Stimulated activated memory B cell treated with anti-CD40 and anti-IgM and Interleukin-4, amounts not matched to agents 10 μg/mL and 1 μg/mL and 100 μg/mL, for 72 hours (primary cell): Measurements from ENCODE around the gene MYOF.

ENCODE experiments used
- ATAC-seq: fragments of 150-1000 bp; cut with Tn5 transposase; 2 replicates; pipeline ENCODE4 v1.10.0; 2021
- H3K27ac Mint-ChIP-seq: one replicate; pipeline ENCODE4 v1.8.0; 2022; ENCODE audit warnings: mild to moderate bottlenecking, mixed read lengths
- H3K27me3 Mint-ChIP-seq: one replicate; pipeline ENCODE4 v1.8.0; 2022; ENCODE audit warnings: mixed read lengths
- H3K36me3 Mint-ChIP-seq: one replicate; pipeline ENCODE4 v1.8.0; 2022; ENCODE audit warnings: mixed read lengths
- H3K4me1 Mint-ChIP-seq: one replicate; pipeline ENCODE4 v1.8.0; 2022; ENCODE audit warnings: mixed read lengths
- H3K4me3 Mint-ChIP-seq: one replicate; pipeline ENCODE4 v1.8.0; 2022; ENCODE audit warnings: mild to moderate bottlenecking, moderate library complexity, mixed read lengths
- H3K9me3 Mint-ChIP-seq: one replicate; pipeline ENCODE4 v1.8.0; 2022; ENCODE audit warnings: mixed read lengths

Gene MYOF

DNA sequence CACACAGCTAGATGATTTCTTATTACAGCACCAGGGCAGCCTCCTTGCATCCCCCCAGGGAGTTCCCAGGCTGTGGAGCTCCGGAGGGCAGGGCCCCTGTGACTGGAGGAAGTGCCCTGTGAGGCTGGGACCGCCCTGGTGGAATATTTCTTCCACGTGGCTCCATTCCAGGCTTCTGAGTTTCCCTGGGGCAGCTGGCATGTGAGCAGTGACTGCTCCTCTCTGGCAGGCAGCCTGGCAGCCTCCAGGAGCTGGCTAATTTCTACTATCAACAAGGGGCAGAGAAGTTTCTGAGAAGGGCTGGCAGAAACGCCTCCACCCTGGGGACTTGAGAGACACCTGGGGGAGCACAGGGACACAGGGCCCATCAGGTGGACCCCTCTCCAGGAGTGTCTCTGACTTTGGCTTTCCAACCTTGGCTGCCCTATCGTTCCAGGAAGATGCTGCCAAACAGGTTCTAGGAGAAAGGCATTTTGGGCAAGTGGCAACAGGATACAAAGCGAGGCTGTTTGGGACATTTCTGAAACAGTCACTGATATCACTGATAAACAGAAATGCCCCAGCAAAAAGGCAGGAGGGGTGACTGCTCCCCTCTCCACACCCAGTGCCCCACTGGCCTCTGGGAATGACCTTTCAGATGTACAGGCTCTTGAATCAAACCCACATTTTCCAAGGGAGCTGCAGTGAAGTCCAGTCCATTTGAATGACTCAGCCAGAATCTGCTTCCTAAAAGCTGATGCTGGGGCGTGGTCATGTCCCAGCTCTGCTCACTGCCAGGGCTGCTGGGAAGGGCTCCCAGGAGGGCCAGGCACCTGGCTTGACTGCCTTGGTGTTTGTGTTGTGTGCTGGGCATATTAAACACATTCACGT is 16.1 kb downstream of the MYOF start:
- Mint-ChIP-seq H3K4me3 (no peak overlapping the region), H3K36me3 (no peaks in the 10 kb centered on the region), H3K27ac (no peak overlapping the region), H3K27me3 (no peaks in the 10 kb centered on the region), H3K9me3 (no peaks in the 10 kb centered on the region), H3K4me1 (peaks cover 14% of the 10 kb centered on the region)
- no peak for ATAC-seq

DNA sequence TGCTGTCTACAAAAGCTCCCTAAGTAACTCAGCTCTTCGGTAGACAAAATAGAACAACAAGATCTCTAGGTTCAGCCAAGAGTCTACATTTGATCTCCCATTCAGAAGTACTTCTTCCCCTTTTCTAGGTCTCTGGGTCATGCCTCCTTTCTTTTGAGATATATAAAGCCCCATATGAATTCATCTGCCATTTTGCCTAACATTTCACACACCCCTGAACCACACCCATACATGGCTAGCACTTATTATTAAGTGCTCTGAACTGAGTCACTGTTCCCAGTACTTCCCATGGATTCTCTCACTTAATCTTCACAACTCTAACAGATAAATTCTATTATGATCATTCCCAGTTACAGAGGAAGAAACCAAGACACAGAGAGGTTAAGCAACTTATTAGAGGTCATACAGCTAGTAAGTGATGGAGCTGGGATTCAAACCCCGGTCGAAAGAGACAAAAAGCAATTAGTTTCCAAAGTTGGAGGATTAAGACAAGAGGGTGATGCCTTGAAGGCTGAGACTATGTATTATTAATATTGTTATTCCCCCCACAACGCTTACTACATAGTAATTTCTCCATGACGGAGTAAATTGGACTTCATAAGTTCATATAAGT is 17.3 kb downstream of the MYOF start:
- H3K27me3 Mint-ChIP-seq, result peaks cover 4% of the 10 kb centered on the region
- H3K9me3 Mint-ChIP-seq, result no peaks in the 10 kb centered on the region
- peaks cover 16% of the 10 kb centered on the region for H3K4me1 Mint-ChIP-seq
- H3K36me3 Mint-ChIP-seq, result no peaks in the 10 kb centered on the region
- ATAC-seq, result no peak
- H3K27ac Mint-ChIP-seq, result no peak overlapping the region
- no peak overlapping the region for H3K4me3 Mint-ChIP-seq

DNA sequence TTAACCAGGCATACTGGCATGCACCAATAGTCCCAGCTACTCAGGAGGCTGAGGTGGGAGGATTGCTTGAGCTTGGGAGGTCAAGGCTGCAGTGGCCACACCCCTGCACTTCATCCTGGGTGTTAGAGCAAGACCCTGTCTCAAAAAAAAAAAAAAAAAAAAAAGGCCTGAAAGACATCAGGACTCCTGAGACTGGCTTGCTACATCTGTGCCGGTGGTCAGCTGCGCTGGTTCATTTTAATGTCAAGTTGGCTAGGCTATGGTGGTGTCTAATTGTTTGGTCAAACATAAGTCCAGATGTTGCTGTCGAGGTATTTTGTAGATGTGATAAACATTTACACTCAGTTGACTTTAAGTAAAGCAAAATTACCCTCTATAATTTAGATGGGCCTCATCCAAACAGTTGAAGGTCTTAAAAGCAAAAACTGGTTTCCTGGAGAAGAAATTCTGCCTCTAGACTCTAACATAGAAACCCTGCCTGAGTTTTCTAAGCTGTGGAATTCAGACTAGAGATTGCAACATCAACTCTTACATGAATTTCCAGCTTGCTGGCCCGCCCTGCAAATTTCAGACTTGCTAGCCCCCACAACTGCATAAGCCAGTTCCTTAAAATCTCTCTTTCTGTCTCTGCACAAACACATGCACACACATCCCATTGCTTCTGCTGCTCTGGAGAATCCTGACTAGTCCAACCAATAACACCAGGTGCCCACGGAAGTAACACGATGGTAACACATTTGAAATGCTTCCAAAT is 18.2 kb downstream of the MYOF start:
- no peaks in the 10 kb centered on the region for H3K36me3 Mint-ChIP-seq
- no peak for ATAC-seq
- peaks cover 6% of the 10 kb centered on the region for H3K27me3 Mint-ChIP-seq
- H3K27ac Mint-ChIP-seq, result no peak overlapping the region
- H3K4me1 Mint-ChIP-seq, result peaks cover 16% of the 10 kb centered on the region
- H3K4me3 Mint-ChIP-seq, result no peak overlapping the region
- no peaks in the 10 kb centered on the region for H3K9me3 Mint-ChIP-seq

DNA sequence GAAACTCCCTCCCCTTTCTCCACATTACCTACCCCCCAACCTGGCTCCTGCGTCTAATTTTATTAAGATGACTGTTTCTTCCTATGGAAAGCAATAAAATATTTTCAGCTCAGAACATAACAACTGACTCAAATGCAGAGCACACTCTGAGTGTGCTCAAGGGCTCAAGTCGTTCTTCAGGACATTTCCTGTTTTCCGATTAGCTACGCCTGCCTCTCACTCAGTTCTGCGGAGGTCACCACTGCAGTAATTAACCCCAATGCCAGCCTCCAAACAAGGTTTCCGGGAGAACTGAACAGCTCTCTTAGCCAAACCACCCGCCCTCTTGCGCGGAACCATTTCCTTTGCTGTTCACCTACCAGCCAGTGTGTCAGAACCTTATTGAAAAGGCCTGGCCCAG is 19.3 kb downstream of the MYOF start:
- ATAC-seq, result peak; percentile 60
- H3K27ac Mint-ChIP-seq, result peak overlapping the region; percentile 23
- H3K9me3 Mint-ChIP-seq, result no peaks in the 10 kb centered on the region
- no peak overlapping the region for H3K4me3 Mint-ChIP-seq
- peaks cover 16% of the 10 kb centered on the region for H3K4me1 Mint-ChIP-seq
- H3K27me3 Mint-ChIP-seq, result peaks cover 6% of the 10 kb centered on the region
- no peaks in the 10 kb centered on the region for H3K36me3 Mint-ChIP-seq

DNA sequence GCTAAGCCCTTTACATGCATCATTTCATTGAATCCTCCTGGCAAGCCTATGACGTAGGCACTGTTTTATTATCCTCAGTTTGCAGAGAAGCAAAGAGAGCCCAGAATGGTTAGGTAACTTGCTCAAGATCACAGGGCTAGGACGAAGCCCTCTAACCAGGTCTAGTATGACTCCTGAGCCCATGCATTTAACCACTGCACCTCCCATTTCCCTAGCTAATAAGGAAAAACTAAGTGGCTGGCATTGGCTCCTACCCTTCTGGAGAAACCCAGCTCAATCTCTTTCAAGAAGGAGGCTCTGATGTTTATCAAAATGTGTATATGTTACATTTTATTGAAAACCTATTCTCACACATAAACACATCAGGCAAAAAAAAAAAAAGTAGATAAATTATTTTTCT is 19.8 kb downstream of the MYOF start:
- peaks cover 6% of the 10 kb centered on the region for H3K27me3 Mint-ChIP-seq
- H3K9me3 Mint-ChIP-seq, result no peaks in the 10 kb centered on the region
- ATAC-seq, result no peak
- peaks cover 16% of the 10 kb centered on the region for H3K4me1 Mint-ChIP-seq
- no peak overlapping the region for H3K4me3 Mint-ChIP-seq
- H3K36me3 Mint-ChIP-seq, result no peaks in the 10 kb centered on the region
- H3K27ac Mint-ChIP-seq, result peak overlapping the region; percentile 23

DNA sequence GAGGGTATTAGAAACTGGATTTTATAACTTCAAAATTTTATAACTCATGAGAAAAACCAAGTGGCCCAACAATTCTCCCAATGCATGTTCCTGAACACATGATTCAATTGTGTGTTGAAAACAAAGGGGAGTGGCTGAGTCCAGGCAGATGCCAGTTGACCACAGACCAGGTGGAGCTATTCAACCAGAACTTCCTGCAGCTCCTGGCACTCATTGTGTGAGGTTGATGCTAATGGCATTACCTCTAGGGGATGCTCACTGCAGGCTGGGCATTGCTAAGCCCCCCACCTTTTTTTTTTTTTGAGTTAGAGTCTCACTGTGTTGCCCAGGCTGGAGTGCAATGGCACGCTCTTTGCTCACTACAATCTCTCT is 20.3 kb downstream of the MYOF start:
- Mint-ChIP-seq H3K4me1 (peaks cover 16% of the 10 kb centered on the region), H3K27ac (no peak overlapping the region), H3K4me3 (no peak overlapping the region), H3K36me3 (no peaks in the 10 kb centered on the region), H3K27me3 (peaks cover 8% of the 10 kb centered on the region), H3K9me3 (no peaks in the 10 kb centered on the region)
- peak; percentile 41 for ATAC-seq

DNA sequence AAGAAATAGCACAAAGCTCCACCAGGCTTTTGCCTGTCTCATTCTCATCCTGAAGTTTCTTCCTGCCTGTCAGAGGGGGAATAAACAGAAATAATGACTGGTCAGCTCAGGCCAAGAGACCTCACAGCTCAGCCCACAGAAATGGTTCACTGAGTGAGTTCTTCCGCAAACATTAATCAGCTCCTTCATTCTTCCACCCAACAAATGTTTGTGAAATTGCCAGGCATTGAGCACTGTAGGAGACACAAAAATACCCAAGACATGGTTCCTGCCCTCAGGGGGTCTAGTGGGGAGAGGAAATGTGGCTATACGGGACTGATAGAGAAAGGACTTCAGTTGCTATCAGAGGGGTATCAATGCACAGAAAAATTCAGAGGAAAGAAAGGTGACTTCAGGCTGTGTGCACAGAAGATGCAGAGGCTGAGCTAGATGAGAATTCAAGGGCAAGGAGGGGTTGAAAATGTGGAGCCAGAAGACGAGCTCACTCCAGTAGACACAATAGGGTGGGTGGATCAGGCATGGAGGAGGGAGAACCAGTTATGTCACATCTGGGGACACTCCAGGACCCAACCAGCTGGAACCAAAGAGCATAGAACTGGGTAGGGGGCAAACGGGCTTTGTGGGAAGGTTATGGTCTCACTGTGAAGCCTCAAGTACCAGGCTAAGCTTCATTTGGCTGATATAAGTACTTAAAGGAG is 20.9 kb downstream of the MYOF start:
- no peak overlapping the region for H3K27ac Mint-ChIP-seq
- H3K36me3 Mint-ChIP-seq, result no peaks in the 10 kb centered on the region
- peaks cover 16% of the 10 kb centered on the region for H3K4me1 Mint-ChIP-seq
- peaks cover 13% of the 10 kb centered on the region for H3K27me3 Mint-ChIP-seq
- no peaks in the 10 kb centered on the region for H3K9me3 Mint-ChIP-seq
- ATAC-seq, result no peak
- no peak overlapping the region for H3K4me3 Mint-ChIP-seq

DNA sequence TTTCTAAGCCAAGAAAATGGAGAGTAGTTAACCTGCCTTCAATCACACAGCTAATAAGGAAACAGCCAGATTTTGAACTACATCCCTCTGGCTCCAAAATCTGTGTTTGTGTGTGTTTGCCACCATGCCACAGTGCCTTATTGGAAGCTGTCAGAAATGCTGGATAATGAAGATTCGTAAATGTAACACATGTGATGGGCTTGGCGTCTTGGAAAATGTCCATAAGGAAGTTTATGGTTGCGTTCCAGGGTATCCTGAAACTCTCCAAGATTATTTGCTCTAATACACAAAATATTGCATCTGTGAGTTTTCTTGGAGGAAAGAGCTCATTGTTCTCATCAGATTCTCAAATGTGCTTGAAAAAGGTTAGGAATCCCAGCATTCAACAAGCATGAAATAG is 22.7 kb downstream of the MYOF start:
- no peak for ATAC-seq
- H3K4me3 Mint-ChIP-seq, result no peak overlapping the region
- H3K9me3 Mint-ChIP-seq, result no peaks in the 10 kb centered on the region
- H3K27me3 Mint-ChIP-seq, result peaks cover 16% of the 10 kb centered on the region
- no peak overlapping the region for H3K27ac Mint-ChIP-seq
- peaks cover 16% of the 10 kb centered on the region for H3K4me1 Mint-ChIP-seq
- H3K36me3 Mint-ChIP-seq, result no peaks in the 10 kb centered on the region

DNA sequence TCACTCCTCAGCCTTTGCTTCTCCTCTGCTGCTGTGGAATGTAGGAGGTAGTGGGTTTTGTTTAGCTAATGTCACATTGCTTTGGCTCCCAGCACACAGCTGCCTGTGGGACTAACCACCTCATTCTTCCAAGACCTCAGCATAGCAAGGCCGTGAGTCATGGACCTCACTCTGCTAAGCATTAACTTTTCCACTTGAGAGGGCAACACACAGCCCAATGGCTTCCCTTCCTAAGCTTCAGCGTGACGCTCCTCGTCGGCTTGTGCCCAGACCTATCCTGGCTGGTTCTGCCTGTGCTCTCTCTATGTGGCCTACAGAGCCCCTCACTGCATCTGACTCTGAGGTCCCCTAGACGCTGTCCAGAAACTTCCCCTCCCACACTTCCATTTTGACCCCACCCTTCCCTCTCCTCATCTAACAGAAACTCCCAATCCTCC is 23.3 kb downstream of the MYOF start:
- no peak overlapping the region for H3K4me3 Mint-ChIP-seq

DNA sequence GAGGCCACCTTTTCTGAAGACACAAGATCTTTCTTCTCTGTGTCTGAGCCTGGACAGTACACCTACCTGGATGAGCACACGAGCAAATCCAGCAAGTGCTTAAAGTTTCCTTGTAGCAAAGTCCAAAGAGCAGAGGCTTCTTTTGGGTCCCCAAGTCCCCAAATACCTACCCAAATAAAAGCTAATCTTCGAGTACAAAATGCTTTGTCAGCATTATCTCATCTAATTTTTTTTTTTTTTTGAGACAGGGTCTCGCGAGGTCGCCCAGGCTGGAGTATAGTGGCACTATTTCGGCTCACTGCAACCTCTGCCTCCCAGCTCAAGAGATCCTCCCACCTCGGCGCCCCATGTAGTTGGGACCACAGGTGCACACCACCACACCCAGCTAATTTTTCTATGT is 24.6 kb downstream of the MYOF start:
- Mint-ChIP-seq H3K27ac (no peak overlapping the region), H3K9me3 (no peaks in the 10 kb centered on the region), H3K4me1 (peaks cover 10% of the 10 kb centered on the region), H3K27me3 (peaks cover 16% of the 10 kb centered on the region), H3K36me3 (no peaks in the 10 kb centered on the region), H3K4me3 (no peak overlapping the region)
- no peak for ATAC-seq

More for the DNA sequence above, 23.3 kb downstream of the MYOF start:
- no peak for ATAC-seq
- peaks cover 16% of the 10 kb centered on the region for H3K27me3 Mint-ChIP-seq
- H3K27ac Mint-ChIP-seq, result no peak overlapping the region
- no peaks in the 10 kb centered on the region for H3K9me3 Mint-ChIP-seq
- H3K4me1 Mint-ChIP-seq, result peaks cover 16% of the 10 kb centered on the region
- H3K36me3 Mint-ChIP-seq, result no peaks in the 10 kb centered on the region

DNA sequence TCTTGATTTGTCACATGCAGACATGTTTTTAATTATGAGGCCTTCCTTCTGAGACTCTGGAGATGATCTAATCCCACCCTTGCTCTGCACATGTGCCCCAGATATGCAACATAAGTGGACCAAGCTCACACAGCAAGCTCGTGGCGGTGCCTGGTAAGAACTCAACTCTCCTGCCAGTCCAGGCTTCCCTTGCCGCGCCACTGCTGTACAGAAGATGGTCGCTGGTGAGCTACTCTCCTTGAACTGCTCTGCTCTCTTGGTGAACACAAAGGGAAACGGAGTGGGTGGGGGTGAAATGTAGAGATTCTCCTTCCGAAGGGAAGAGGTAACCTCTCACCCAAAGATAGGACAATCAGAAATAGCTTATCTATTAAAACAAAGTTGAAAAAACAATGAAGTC is 25.7 kb downstream of the MYOF start:
- H3K27me3 Mint-ChIP-seq, result peaks cover 16% of the 10 kb centered on the region
- H3K27ac Mint-ChIP-seq, result no peak overlapping the region
- no peaks in the 10 kb centered on the region for H3K36me3 Mint-ChIP-seq
- H3K4me1 Mint-ChIP-seq, result peaks cover 6% of the 10 kb centered on the region
- H3K9me3 Mint-ChIP-seq, result no peaks in the 10 kb centered on the region
- ATAC-seq, result no peak
- no peak overlapping the region for H3K4me3 Mint-ChIP-seq

DNA sequence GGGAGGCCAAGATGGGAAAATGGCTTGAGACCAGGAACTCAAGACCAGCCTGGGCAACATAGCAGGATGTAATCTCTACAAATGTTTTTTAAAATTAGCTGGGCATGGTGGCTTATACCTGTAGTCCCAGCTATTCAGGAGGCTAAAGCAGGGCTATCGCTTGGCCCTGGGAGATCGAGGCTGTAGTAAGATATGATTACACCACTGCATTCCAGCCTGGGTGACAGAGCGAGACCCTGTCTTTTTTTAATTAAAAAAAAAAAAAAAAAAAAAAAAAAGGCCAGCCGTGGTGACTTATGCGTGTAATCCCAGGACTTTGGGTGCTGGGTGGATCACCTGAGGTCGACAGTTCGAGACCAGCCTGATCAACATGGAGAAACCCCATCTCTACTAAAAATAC is 27.4 kb downstream of the MYOF start:
- Mint-ChIP-seq H3K27me3 (peaks cover 10% of the 10 kb centered on the region), H3K27ac (no peak overlapping the region), H3K4me1 (no peaks in the 10 kb centered on the region), H3K9me3 (no peaks in the 10 kb centered on the region), H3K36me3 (no peaks in the 10 kb centered on the region), H3K4me3 (no peak overlapping the region)
- ATAC-seq, result no peak

DNA sequence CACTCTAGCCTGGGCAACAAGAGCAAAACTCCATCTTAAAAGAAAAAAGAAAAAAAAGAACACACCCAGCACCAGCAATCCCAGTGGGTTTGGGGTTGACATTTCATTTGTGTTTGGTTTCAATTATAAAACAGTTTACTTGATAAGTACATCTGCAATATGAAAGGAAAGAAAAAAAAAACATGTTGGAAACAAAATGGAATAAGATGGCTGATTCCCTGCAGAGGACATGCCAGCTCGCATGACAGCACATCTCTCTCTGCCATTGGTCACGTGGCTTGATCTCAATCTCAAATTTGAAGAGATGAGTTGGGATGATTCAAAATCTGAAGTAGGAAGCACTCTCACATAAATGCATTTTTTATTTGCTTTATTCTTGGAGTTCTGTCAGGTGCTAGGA is 28.0 kb downstream of the MYOF start:
- H3K4me1 Mint-ChIP-seq, result no peaks in the 10 kb centered on the region
- no peak overlapping the region for H3K4me3 Mint-ChIP-seq
- H3K9me3 Mint-ChIP-seq, result no peaks in the 10 kb centered on the region
- no peak for ATAC-seq
- peaks cover 10% of the 10 kb centered on the region for H3K27me3 Mint-ChIP-seq
- H3K27ac Mint-ChIP-seq, result no peak overlapping the region
- H3K36me3 Mint-ChIP-seq, result no peaks in the 10 kb centered on the region

DNA sequence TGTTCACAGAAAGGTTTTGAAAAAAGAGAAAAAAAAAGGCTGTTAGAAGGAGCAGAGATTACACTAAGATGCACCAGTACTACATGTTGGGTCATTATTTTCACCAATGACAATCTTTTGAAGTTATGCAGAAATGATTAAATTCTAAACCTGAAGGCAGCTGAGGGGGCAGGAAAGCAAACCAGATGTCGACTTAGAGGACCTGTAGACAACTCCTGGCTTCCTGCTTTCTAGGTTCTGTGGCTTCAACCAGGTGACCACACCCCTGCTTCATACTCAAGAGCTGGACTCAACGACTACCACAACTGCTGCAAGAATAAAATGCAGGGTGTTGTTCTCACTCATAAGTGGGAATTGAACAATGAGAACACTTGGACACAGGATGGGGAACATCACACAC is 30.0 kb downstream of the MYOF start:
- ATAC-seq, result peak; percentile 47
- no peaks in the 10 kb centered on the region for H3K4me1 Mint-ChIP-seq
- peaks cover 10% of the 10 kb centered on the region for H3K27me3 Mint-ChIP-seq
- no peak overlapping the region for H3K4me3 Mint-ChIP-seq
- H3K27ac Mint-ChIP-seq, result no peak overlapping the region
- H3K36me3 Mint-ChIP-seq, result no peaks in the 10 kb centered on the region
- no peaks in the 10 kb centered on the region for H3K9me3 Mint-ChIP-seq

DNA sequence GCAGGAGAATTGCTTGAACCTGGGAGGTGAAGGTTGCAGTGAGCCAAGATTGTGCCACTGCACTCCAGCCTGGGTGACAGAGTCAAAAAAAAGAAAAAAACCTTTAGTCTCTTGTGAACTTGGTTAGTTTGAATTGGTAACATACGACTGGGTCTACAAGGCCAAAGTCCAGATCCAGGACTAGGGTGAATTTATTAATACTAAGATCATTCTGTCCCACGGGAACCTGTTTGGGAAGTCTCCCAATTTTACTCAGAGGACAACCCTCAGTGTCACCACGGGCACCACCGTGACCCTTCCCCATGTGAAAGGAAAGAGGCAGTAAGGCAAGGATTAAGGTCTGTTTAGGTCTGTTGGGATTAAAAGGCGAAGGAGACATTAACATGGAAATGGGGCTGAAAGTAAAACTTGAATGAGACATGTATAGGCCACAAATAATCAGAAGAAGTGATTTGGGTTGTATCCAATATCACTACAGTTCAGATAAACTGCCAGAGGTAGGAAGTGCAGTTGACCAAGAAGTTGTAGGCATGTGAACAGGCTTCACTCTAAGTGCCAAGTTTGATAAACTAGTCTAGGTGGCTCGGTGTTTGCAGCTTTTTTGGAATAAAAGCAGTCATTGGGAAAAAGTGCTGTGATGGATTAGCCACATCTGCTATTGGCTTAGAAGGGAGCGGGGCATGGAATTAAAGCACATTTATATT is 30.7 kb downstream of the MYOF start:
- Mint-ChIP-seq H3K27ac (no peak overlapping the region), H3K4me1 (no peaks in the 10 kb centered on the region), H3K27me3 (peaks cover 4% of the 10 kb centered on the region), H3K36me3 (no peaks in the 10 kb centered on the region), H3K4me3 (no peak overlapping the region), H3K9me3 (no peaks in the 10 kb centered on the region)
- ATAC-seq, result no peak
